ENCODE results near the gene ADAM12.

Gene ADAM12

DNA sequence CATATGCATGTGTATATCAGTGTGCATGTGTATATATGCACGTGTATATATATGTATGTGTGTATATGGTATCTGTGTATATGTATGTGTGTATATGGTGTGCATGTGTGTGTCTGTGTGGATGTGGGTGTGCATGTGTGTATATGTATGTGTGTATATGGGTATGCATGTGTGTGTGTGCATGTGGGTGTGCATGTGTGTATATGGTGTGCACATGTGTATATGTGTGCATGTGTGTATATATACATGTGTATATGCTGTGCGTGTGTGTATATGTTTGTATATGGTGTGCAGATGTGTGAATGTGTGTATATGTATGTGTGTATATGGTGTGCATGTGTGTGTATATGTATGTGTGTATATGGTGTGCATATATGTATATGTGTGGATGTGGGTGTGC, 245.2 kb downstream of the ADAM12 start:
- no peak for DNase-seq (ENCODE audit: low spot score)

- no peak for DNase-seq (ENCODE audit: low spot score)
Measured at GRCh38 chr10:126140746-126141273, 247.5 kb downstream of the ADAM12 start.

DNA sequence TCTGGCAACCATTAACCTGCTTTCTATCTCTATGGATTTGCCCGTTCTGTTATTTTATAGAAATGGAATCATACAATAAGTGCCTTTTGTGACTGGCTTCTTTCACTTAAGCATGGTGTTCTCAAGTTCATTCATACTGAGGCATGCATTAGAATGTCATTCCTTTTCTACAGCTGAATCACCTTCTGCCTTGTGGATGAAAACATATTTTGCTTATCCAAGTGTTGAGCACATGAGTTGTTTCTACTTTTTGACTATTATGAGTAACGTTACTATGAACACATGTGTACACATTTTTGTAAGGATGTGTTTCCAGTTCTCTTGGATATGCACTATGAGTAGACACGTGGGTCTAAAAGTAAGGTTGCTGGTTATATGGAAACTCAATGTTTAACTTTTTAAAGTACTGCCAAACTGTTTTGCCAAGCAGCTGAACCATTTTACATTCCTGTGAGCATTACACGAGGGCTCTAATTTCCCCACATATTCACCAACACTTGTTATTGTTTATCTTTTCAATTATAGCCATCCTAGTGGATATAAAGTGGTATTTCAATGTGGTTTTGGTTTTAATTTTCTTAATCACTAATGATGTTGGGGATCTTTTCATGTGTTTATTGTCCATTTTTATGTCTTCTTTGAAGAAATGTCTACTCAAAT, 250.6 kb downstream of the ADAM12 start:
- no peak for DNase-seq (ENCODE audit: low spot score)

GRCh38 chr10:126135941-126136595, 252.2 kb downstream of the ADAM12 start:
- DNase-seq (ENCODE audit: low spot score) = peak; percentile 19

- DNase-seq (ENCODE audit: low spot score) = no peak
Measured at GRCh38 chr10:126135177-126135576, 253.1 kb downstream of the ADAM12 start.

- DNase-seq (ENCODE audit: low spot score) = no peak
Measured at GRCh38 chr10:126133906-126134656, 254.2 kb downstream of the ADAM12 start.

- no peak for DNase-seq (ENCODE audit: low spot score)
Measured at GRCh38 chr10:126133082-126133620, 255.1 kb downstream of the ADAM12 start.

DNA sequence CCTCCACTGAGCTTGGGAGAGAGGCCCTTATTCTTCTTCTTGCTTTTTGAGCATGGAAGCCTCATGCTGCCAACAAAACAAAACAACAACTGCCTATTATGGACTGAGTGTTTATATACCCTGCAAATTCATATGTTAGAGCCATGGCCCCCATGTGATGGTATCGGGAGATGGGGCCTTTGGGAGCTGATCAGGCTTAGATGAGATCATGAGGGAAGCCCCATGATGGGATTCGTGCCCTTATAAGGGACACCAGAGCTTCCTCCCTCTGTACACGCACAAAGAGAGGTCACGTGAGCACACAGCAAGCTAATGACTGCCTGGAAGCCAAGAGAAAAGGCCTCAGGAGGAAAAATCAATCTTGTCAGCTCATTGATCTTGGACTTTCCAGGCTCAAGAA, 256.9 kb downstream of the ADAM12 start:
- DNase-seq (ENCODE audit: low spot score) = peak; percentile 6

DNA sequence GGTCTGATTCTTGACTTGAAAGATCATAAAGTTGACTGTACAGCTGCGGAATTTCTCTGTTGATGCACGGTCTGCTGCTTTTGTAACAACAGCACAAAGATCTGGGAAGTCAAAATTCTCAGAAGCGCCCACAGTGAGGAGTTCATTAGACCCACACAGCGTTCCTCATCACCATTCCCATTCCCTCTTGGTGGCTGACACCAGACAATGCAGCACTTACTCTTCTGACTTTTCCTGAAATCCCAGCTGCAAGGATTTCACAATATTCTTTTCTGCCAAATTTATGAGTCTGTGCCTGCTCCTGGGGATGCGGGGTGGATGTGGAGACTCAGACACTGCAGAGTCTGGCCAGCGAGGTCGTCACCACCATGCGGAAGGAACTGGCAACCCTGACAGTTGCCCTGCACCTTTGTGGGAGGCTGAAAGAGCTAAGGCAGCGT, 258.0 kb downstream of the ADAM12 start:
- peak; percentile 26 for DNase-seq (ENCODE audit: low spot score)

DNA sequence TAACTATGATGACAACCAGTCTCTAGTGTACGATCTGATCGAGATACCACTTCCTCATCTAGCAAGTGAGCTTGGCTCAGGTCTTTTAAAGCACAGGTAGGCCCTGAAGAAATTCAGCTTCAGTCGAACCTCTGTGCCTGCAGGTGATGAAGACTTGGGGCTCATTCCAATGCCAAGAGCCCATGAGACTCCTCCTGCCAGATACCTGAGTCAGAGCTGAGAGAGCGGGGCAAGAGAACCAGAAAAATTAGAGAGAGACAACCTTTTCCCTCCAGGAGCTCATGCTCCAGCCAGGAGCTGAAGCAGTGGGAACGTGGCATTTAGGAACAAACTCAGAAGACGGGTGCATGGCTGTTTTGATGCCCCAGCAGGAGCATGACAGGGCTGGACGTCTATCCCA, 259.3 kb downstream of the ADAM12 start:
- DNase-seq (ENCODE audit: low spot score) = no peak

DNA sequence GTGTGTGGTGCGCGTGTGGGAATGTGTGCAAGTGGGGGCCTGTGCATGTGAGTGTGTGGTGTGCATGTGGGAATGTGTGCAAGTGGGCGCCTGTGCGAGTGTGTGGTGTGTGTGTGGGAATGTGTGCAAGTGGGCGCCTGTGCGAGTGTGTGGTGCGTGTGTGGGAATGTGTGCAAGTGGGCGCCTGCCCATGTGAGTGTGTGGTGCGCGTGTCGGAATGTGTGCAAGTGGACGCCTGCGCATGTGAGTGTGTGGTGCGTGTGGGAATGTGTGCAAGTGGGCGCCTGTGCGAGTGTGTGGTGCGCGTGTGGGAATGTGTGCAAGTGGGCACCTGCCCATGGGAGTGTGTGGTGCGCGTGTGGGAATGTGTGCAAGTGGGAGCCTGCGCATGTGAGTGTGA, 259.7 kb downstream of the ADAM12 start:
- DNase-seq (ENCODE audit: low spot score) = no peak

- peak; percentile 25 for DNase-seq (ENCODE audit: low spot score)
Measured at GRCh38 chr10:126127481-126128029, 260.7 kb downstream of the ADAM12 start.

DNA sequence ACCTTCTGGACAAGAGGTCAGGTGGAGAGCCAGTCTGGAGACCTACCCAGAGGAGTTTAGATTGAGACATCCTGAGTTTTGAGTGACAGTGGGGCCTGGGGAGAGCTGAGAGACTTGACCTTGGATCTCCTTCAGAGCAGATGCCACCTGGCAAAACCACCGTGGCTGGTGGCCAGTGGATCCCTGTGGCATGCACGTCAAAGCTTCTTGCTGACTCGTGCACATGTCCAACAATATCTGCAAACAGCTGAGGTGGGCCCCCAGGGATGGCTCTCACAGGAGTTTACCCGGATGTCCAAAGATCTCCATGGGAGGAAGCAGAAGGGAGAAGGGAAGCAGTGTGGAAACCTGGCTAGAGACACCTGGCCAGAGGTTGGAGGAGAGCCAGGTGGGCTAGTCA, 261.4 kb downstream of the ADAM12 start:
- peak; percentile 23 for DNase-seq (ENCODE audit: low spot score)

GRCh38 chr10:126126023-126126422, 262.3 kb downstream of the ADAM12 start:
- DNase-seq (ENCODE audit: low spot score) = no peak

DNA sequence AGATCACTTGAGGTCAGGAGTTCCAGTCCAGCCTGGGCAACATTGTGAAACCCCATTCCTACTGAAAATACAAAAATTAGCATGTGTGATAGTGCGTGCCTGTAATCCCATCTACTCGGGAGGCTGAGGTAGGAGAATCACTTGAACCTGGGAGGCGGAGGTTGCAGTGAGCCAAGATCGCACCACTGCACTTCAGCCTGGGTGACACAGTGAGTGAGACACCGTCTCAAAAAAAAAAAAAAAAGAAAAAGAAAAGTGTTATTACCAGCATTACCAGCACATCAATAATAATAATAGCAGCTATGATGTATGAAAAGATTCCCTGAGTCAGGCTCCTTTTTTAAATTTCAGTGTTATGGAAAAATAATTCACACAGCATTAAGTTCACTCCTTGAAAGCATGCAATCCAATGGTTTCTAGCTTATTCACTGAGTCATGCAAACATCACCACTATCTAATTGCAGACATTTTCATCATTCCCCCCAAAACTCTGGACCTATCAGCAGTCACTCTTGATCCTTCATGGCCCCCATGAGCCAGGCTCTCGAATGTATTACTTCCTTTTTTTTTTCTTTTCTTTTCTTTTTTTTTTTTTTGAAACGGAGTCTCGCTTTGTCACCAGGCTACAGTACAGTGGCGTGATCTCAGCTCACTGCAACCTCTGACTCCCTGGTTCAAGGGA, 263.5 kb downstream of the ADAM12 start:
- DNase-seq (ENCODE audit: low spot score) = no peak

DNA sequence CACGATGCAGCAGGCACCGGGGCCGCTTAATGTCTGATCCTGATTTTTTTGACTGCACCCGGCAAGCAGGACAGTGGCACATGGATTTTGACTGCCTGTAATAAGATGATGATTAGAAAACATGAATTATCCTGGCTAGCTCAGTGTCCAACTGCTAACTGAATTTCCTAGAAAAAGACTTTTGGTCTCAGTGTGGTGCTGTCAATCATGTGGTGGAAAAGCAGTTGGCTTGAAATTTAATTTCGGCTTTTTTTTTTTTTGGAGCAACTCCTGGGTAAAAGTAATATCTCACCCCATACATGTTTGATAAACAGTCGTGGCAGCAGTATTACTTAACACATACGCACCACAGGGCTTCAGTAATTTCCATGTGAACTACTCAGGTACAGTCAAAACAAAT, 264.2 kb downstream of the ADAM12 start:
- no peak for DNase-seq (ENCODE audit: low spot score)

DNA sequence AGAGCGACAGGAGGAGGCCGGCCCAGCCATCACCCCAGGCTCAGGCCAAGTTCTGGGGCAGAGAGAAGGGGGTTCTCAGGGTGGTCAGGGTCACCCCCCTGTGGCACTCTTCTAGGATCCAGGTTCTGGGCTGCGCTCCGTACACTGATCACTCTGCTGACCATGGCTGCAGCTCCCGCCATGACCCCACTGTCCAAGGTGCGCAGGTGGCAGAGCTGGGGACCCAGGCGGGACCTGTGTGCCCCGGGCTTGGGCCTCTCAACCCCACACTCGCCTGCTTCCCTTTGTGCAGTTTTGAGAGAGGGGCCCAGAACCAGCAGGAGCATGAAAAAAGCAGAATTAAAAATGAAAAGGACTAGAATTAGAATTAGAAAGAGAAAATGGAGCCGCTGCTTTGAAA, 264.8 kb downstream of the ADAM12 start:
- DNase-seq (ENCODE audit: low spot score) = no peak

DNA sequence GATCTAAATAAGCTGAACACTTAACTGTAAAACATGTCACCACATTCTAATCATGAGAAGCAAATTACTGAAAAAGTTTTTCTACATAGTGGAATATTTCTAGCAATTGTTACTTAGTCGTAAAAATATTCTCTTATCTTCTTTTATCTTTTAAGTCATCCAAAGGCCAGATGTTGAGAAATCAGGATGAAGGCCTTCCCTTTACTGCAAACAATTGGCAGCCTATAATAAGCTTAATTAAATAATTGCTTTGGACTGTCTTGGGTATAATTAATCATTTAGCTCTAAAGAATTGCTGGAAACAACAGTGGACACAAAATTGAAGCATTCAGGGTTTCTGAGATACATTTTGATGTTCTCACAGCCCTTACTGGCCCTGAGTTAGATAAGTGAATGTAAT, 265.4 kb downstream of the ADAM12 start:
- DNase-seq (ENCODE audit: low spot score) = no peak

GRCh38 chr10:126119599-126119998, 268.7 kb downstream of the ADAM12 start:
- DNase-seq (ENCODE audit: low spot score) = no peak

DNA sequence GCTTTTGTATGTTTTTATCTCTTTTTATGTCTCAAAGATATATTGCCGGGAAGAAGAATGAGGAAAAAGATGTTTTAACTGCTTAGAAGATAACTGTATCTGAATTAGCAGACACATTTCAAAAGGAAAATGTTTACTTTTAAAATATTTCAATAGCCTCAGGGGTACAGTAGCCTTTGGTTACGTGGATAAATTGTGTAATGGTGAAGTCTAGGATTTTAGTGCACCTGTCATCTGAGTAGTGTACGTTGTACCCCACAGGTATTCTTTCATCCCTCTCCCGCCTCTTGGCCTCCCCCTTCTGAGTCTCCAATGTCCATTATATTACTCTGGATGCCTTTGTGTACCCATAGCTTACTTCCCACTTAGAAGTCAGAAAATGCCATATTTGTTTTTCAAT, 269.8 kb downstream of the ADAM12 start:
- no peak for DNase-seq (ENCODE audit: low spot score)

- no peak for DNase-seq (ENCODE audit: low spot score)
Measured at GRCh38 chr10:126117196-126117595, 271.1 kb downstream of the ADAM12 start.

- DNase-seq (ENCODE audit: low spot score) = no peak
Measured at GRCh38 chr10:126115886-126116285, 272.4 kb downstream of the ADAM12 start.
